Measurements from ENCODE around the gene CYP3A7. TPM values are rescaled to one million over a fixed set of nuclear protein-coding genes. Genes with fewer than 3 reads are reported as not detected.

CYP3A7 gene
- total and polyA plus RNA-seq, 2 of the 13 experiments (the other 11 are each of a cell fraction or from before 2014, with no cell fraction given) = 5.8 to 6.4 TPM

- no peak for TF ChIP-seq HIC2 (CRISPR knock-in tag; IDR thresholded peaks at IDR 0.05; ENCODE audit: low read depth)
Measured at GRCh38 chr7:99733003-99733402, 2.0 kb downstream of the CYP3A7 start (continued).

DNA sequence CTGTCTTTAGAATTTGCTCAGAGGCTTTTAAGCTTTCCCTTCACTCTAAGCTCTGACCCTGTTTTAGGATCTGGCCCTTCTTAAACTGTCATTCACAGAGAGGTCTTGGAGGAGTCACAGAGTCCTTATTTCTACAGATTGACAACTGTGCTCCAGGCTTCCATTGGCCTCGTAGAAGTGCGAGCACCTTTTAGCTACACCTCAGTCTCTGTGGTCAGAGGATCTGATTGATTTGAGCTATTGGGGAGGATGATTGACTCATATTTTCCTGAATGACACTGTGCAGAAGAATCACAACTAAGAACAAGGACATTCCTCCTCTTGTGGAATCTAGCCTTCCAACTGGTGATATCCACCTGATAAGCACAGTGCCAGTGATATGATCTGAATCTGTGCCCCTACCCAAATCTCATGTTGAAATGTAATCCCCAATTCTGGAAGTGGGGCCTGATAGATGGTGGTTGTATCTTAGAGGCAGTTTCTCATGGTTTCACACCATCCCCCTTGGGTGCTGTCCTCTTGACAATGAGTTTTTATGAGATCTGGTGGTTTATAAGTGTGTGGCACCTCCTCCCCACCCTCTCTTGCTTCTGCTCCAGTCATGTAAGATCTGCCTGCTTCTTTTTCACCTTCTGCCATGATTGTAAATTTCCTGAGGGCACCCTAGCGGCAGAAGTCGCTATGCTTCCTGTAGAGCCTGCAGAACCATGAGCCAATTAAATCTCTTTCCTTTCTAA is 3.2 kb downstream of the CYP3A7 start:
- H3K9me3 ChIP-seq (ENCODE audit: low read length) = no peaks in the 10 kb centered on the region
- in situ Hi-C loops (cut with HindIII; ENCODE audit: extremely low pct_ligation_motif_present, low pct_unique_long_range_greater_than_20kb) = no loop called here
- no TSS peak for BruUV-seq (replicated peaks)
- no peak overlapping the region for H3K9ac ChIP-seq (ENCODE audit: insufficient read depth, low read depth, low read length)
- DNase-seq (ENCODE audit: low spot score) (no peak), FAIRE-seq (no peak), ATAC-seq (no peak)
- no peaks in the 10 kb centered on the region for H3K79me2 ChIP-seq (ENCODE audit: insufficient read depth, low read length)
- H3K4me1 ChIP-seq (ENCODE audit: insufficient read depth, low read length) = peaks cover 76% of the 10 kb centered on the region
- H3K4me2 ChIP-seq (ENCODE audit: low read depth, low read length) = no peak overlapping the region
- H3K27me3 ChIP-seq (ENCODE audit: control insufficient read depth in 1 of 2, insufficient read depth in 2 of 2, low read length in 2 of 2) = no peaks in the 10 kb centered on the region
- no peak overlapping the region for H3K4me3 ChIP-seq (replicated peaks in 1 of 3; ENCODE audit: insufficient read depth in 1 of 3, low read depth in 2 of 3, low read length in 3 of 3)
- 89% methylated on average over 4 of the region's 4 CpGs for WGBS (ENCODE audit: low lambda C conversion rate)
- H3K36me3 ChIP-seq (replicated peaks in 1 of 2; ENCODE audit: control insufficient read depth in 1 of 2, insufficient read depth in 2 of 2, low read length in 2 of 2) = no peaks in the 10 kb centered on the region
- POLR2A ChIA-PET = no interaction called here
- no peaks in the 10 kb centered on the region for H4K20me1 ChIP-seq (ENCODE audit: insufficient read depth, low read length)
- no peak overlapping the region for H3K27ac ChIP-seq (ENCODE audit: extremely low read length, insufficient read depth, low read length)
- no peak overlapping the region for H2AFZ ChIP-seq (ENCODE audit: low read length)
- CTCF ChIA-PET (ENCODE audit: low intra/inter-chr PET ratio, low total read pairs) = no interaction called here
- intact Hi-C loops (cut with micrococcal nuclease; ENCODE audit: unreplicated experiment) = loop anchor here (2.0 to 5.0 kb wide), 2 partner anchors 63 to 100 kb away; no protein-coding TSS in a partner anchor
- TF ChIP-seq ZC3H13 (CRISPR knock-in tag; IDR thresholded peaks at IDR 0.05) (no peak), NR0B2 (CRISPR knock-in tag; IDR thresholded peaks at IDR 0.05) (no peak), ZBTB2 (CRISPR knock-in tag; IDR thresholded peaks at IDR 0.05; ENCODE audit: low read depth) (no peak), ATF7 (IDR thresholded peaks at IDR 0.05) (no peak), ATF7 (CRISPR knock-in tag; IDR thresholded peaks at IDR 0.05) (no peak), ZNF564 (CRISPR knock-in tag; IDR thresholded peaks at IDR 0.05) (no peak), NFIB (CRISPR knock-in tag; IDR thresholded peaks at IDR 0.05; ENCODE audit: borderline replicate concordance) (no peak), ZNF839 (CRISPR knock-in tag; IDR thresholded peaks at IDR 0.05; ENCODE audit: borderline replicate concordance) (no peak)
- TF ChIP-seq, protein P1, sequence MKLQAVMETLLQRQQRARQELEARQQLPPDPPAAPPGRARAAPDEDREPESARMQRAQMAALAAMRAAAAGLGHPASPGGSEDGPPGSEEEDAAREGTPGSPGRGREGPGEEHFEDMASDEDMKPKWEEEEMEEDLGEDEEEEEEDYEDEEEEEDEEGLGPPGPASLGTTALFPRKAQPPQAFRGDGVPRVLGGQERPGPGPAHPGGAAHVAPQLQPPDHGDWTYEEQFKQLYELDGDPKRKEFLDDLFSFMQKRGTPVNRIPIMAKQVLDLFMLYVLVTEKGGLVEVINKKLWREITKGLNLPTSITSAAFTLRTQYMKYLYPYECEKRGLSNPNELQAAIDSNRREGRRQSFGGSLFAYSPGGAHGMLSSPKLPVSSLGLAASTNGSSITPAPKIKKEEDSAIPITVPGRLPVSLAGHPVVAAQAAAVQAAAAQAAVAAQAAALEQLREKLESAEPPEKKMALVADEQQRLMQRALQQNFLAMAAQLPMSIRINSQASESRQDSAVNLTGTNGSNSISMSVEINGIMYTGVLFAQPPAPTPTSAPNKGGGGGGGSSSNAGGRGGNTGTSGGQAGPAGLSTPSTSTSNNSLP (IDR thresholded peaks at IDR 0.05; ENCODE audit: low read depth, low read length) = no peak
- TF ChIP-seq, protein P2, sequence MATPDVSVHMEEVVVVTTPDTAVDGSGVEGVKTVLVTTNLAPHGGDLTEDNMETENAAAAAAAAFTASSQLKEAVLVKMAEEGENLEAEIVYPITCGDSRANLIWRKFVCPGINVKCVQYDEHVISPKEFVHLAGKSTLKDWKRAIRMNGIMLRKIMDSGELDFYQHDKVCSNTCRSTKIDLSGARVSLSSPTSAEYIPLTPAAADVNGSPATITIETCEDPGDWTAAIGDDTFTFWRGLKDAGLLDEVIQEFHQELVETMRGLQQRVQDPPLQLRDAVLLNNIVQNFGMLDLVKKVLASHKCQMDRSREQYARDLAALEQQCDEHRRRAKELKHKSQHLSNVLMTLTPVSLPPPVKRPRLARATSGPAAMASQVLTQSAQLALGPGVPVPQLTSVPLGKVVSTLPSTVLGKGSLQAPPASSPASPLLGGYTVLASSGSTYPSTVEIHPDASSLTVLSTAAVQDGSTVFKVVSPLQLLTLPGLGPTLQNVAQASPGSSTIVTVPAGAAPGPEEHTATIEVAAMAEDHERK (CRISPR knock-in tag; IDR thresholded peaks at IDR 0.05; ENCODE audit: low read depth) = no peak
- TF ChIP-seq, protein P3, sequence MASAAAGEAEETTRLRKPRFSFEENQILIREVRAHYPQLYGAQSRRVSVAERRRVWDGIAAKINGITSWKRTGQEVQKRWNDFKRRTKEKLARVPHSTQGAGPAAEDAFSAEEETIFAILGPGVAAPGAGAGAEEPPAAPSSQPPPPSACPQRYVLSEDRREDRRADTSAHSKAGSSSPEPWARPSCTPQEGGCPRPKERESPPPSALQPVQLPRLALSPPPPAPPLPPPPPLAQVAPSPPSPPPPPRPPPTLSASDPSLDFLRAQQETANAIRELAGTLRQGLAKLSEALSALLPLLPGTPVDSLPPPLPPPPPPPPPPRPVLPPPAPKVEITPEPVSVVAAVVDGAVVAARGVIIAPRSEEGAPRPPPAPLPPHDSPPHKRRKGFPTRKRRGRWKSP (CRISPR knock-in tag; IDR thresholded peaks at IDR 0.05) = no peak
